Measurements from ENCODE around the gene HSF4. TPM values are rescaled to one million over a fixed set of nuclear protein-coding genes. Genes with fewer than 3 reads are reported as not detected.

Gene HSF4
- total RNA-seq, 1 donor from 2014 or later = 11.1 TPM

- Mint-ChIP-seq H3K36me3 (peaks cover 6% of the 10 kb centered on the region), H3K4me3 (peak within 1 kb of the TSS; percentile 83), H3K27ac (no peak within 1 kb of the TSS), H3K27me3 (no peaks in the 10 kb centered on the region), H3K4me1 (ENCODE audit: unreplicated experiment) (no peaks in the 10 kb centered on the region), H3K9me3 (no peaks in the 10 kb centered on the region)
- DNase-seq (ENCODE audit: extremely low spot score, unreplicated experiment) = no peak
- peak; percentile 56 for TF ChIP-seq CTCF (conservative IDR thresholded peaks at IDR 0.05)
Measured at GRCh38 chr16:67199011-67199807, 34.7 kb downstream of the HSF4 start, which contains the start of gene ELMO3. Gene ELMO3 (plus strand): TSS chr16:67199131. CDS start chr16:67199327, 196 bp downstream.

GRCh38 chr16:67199808-67200198 lies 35.3 kb downstream of the HSF4 start:
- Mint-ChIP-seq H3K27me3 (no peaks in the 10 kb centered on the region), H3K36me3 (peaks cover 6% of the 10 kb centered on the region), H3K4me1 (ENCODE audit: unreplicated experiment) (no peaks in the 10 kb centered on the region), H3K9me3 (no peaks in the 10 kb centered on the region), H3K4me3 (peak overlapping the region; percentile 83), H3K27ac (no peak overlapping the region)
- no peak for DNase-seq (ENCODE audit: extremely low spot score, unreplicated experiment)
- TF ChIP-seq CTCF (conservative IDR thresholded peaks at IDR 0.05) = peak; percentile 24

- Mint-ChIP-seq H3K4me1 (ENCODE audit: unreplicated experiment) (no peaks in the 10 kb centered on the region), H3K4me3 (peak overlapping the region; percentile 80), H3K36me3 (peaks cover 6% of the 10 kb centered on the region), H3K27ac (no peak overlapping the region), H3K27me3 (no peaks in the 10 kb centered on the region), H3K9me3 (no peaks in the 10 kb centered on the region)
- TF ChIP-seq CTCF (conservative IDR thresholded peaks at IDR 0.05) = no peak
- DNase-seq (ENCODE audit: extremely low spot score, unreplicated experiment) = no peak
Measured at GRCh38 chr16:67200491-67200890, 35.9 kb downstream of the HSF4 start.

GRCh38 chr16:67201411-67202345 lies 37.1 kb downstream of the HSF4 start:
- Mint-ChIP-seq H3K4me1 (ENCODE audit: unreplicated experiment) (no peaks in the 10 kb centered on the region), H3K36me3 (no peaks in the 10 kb centered on the region), H3K4me3 (no peak overlapping the region), H3K9me3 (no peaks in the 10 kb centered on the region), H3K27me3 (no peaks in the 10 kb centered on the region), H3K27ac (no peak overlapping the region)
- DNase-seq (ENCODE audit: extremely low spot score, unreplicated experiment) = no peak
- no peak for TF ChIP-seq CTCF (conservative IDR thresholded peaks at IDR 0.05)

GRCh38 chr16:67202426-67202825 lies 37.9 kb downstream of the HSF4 start:
- H3K4me1 Mint-ChIP-seq (ENCODE audit: unreplicated experiment) = no peaks in the 10 kb centered on the region
- TF ChIP-seq CTCF (conservative IDR thresholded peaks at IDR 0.05) = no peak
- H3K27me3 Mint-ChIP-seq = no peaks in the 10 kb centered on the region
- no peak overlapping the region for H3K4me3 Mint-ChIP-seq
- H3K36me3 Mint-ChIP-seq = no peaks in the 10 kb centered on the region
- no peak overlapping the region for H3K27ac Mint-ChIP-seq
- H3K9me3 Mint-ChIP-seq = no peaks in the 10 kb centered on the region
- no peak for DNase-seq (ENCODE audit: extremely low spot score, unreplicated experiment)

Measured in type B pancreatic cell (in vitro differentiated cells).